HepG2 (cell line): Measurements from ENCODE around the gene MALRD1. TPM values are rescaled to one million over a fixed set of nuclear protein-coding genes. Genes with fewer than 3 reads are reported as not detected.

Source experiments
- ATAC-seq: fragments of 200-7000 bp; cut with Tn5 transposase; 3 replicates; pipeline ENCODE4 v1.9.1; 2020; ENCODE audit warnings: mild to moderate bottlenecking, moderate library complexity
- BruUV-seq: library from RNA; stranded (reverse); fragments of 400-500 nt; replicated peaks from 2 replicates; lab custom pipeline; 2021; lab: Mats Ljungman, UMichigan
- CTCF ChIA-PET: fragments of 300-600 bp; formaldehyde crosslinking; extraction: SDS; loops from one replicate; lab custom pipeline; 2021; ENCODE audit warnings: low total read pairs, inconsistent platforms, low intra/inter-chr PET ratio; lab: Yijun Ruan, JAX
- POLR2A ChIA-PET: fragments of 350-600 bp; sonication (Branson Sonifier 250); formaldehyde crosslinking; loops from one replicate; lab custom pipeline; 2020; ENCODE audit warnings: antibody characterized with exemption, inconsistent platforms; lab: Yijun Ruan, JAX
- DNase-seq: peaks from one replicate; pipeline ENCODE4 v3.0.0-alpha.2; 2015; ENCODE audit warnings: low spot score
- FAIRE-seq: peaks from 3 replicates; lab custom pipeline; 2011; peaks lifted over from hg19 to GRCh38; lab: Jason Lieb, UNC
- H2AFZ ChIP-seq: one replicate; pipeline ENCODE4 v1.6.1; 2011; ENCODE audit warnings: low read length, inconsistent platforms
- H3K27ac ChIP-seq: fragments of 300-600 bp; 3 replicates; pipeline ENCODE4 v1.8.0; 2011; ENCODE audit warnings: mixed run types, mild to moderate bottlenecking, mixed read lengths, low read length, inconsistent platforms; ENCODE audit not compliant: insufficient read depth; ENCODE audit errors: extremely low read length
- H3K27me3 ChIP-seq, 2 experiments: fragments of 200-600 bp in 1 of 2; 2 replicates in 1 of 2; 3 replicates in 1 of 2; pipeline versions ENCODE4 v1.6.0 to v1.8.0; 2011; ENCODE audit warnings: low read length in 2 of 2, mild to moderate bottlenecking in 2 of 2, moderate library complexity in 2 of 2, inconsistent platforms in 1 of 2; ENCODE audit not compliant: insufficient read depth in 2 of 2, control insufficient read depth in 1 of 2
- H3K36me3 ChIP-seq, 2 experiments: fragments of 200-600 bp in 1 of 2; replicated peaks in 1 of 2; 2 replicates in 1 of 2; 3 replicates in 1 of 2; pipeline versions ENCODE4 v1.5.1 to v1.8.0; 2011; ENCODE audit warnings: low read length in 2 of 2, inconsistent platforms in 1 of 2; ENCODE audit not compliant: insufficient read depth in 2 of 2, control insufficient read depth in 1 of 2
- H3K4me1 ChIP-seq: 2 replicates; pipeline ENCODE4 v1.5.1; 2012; ENCODE audit warnings: low read length, inconsistent platforms; ENCODE audit not compliant: insufficient read depth
- H3K4me2 ChIP-seq: 2 replicates; pipeline ENCODE4 v1.6.0; 2011; ENCODE audit warnings: low read depth, low read length, inconsistent platforms
- H3K4me3 ChIP-seq, 3 experiments: fragments of 200-600 bp in 1 of 3; sonication (generic), shearing (Covaris generic) in 1 of 3; replicated peaks in 1 of 3; 2 replicates each; pipeline ENCODE4 v1.5.1; 2011 to 2016; ENCODE audit warnings: low read length in 3 of 3, inconsistent platforms in 2 of 3, low read depth in 2 of 3, mild to moderate bottlenecking in 2 of 3, control low read depth in 1 of 3, mixed read lengths in 1 of 3; ENCODE audit not compliant: insufficient read depth in 1 of 3
- H3K79me2 ChIP-seq: one replicate; pipeline ENCODE4 v1.6.1; 2011; ENCODE audit warnings: low read length, inconsistent platforms; ENCODE audit not compliant: insufficient read depth
- H3K9ac ChIP-seq: 2 replicates; pipeline ENCODE4 v1.6.0; 2011; ENCODE audit warnings: mild to moderate bottlenecking, low read depth, low read length, inconsistent platforms; ENCODE audit not compliant: insufficient read depth
- H3K9me3 ChIP-seq: 2 replicates; pipeline ENCODE4 v1.5.1; 2012; ENCODE audit warnings: mild to moderate bottlenecking, low read length
- H4K20me1 ChIP-seq: 2 replicates; pipeline ENCODE4 v1.6.0; 2011; ENCODE audit warnings: inconsistent platforms, mild to moderate bottlenecking, low read length, moderate library complexity; ENCODE audit not compliant: insufficient read depth
- HOXA7 ChIP-seq: sonication (generic); formaldehyde crosslinking; IDR thresholded peaks from 2 replicates; pipeline ENCODE4 v1.8.1; 2022; ENCODE audit warnings: mild to moderate bottlenecking, missing genetic modification reagents, moderate library complexity
- MAF1 ChIP-seq: sonication (generic); formaldehyde crosslinking; IDR thresholded peaks from 2 replicates; pipeline ENCODE4 v1.5.0; 2020; ENCODE audit warnings: missing genetic modification reagents, borderline replicate concordance
- NFIC ChIP-seq: IDR thresholded peaks from 2 replicates; pipeline ENCODE4 v1.6.1; 2012; ENCODE audit warnings: mild to moderate bottlenecking, low read length, inconsistent platforms
- RAD51 ChIP-seq: fragments of 450-650 bp; IDR thresholded peaks from 2 replicates; pipeline ENCODE4 v1.6.1; 2016; ENCODE audit warnings: borderline replicate concordance
- RBM39 ChIP-seq: fragments of 200-400 bp; formaldehyde crosslinking; IDR thresholded peaks from one replicate; pipeline ENCODE4 v1.6.1; 2018; ENCODE audit warnings: antibody characterized with exemption, mild to moderate bottlenecking, low read depth, low read length; ENCODE audit not compliant: poor library complexity, severe bottlenecking
- RFX5 ChIP-seq: IDR thresholded peaks from 2 replicates; pipeline ENCODE4 v1.6.1; 2011; ENCODE audit warnings: low read depth, low read length, improper control_type of control experiment
- SALL1 ChIP-seq: sonication (generic); formaldehyde crosslinking; IDR thresholded peaks from 2 replicates; pipeline ENCODE4 v1.8.0; 2022; ENCODE audit warnings: mild to moderate bottlenecking, missing genetic modification reagents
- ZBTB20 ChIP-seq: sonication (generic); formaldehyde crosslinking; IDR thresholded peaks from 2 replicates; pipeline ENCODE4 v1.8.1; 2023; ENCODE audit warnings: missing genetic modification reagents, low read depth, mild to moderate bottlenecking, borderline replicate concordance
- ZNF556 ChIP-seq: sonication (generic); formaldehyde crosslinking; IDR thresholded peaks from 2 replicates; pipeline ENCODE4 v1.4.0; 2020; ENCODE audit warnings: mild to moderate bottlenecking, missing genetic modification reagents, borderline replicate concordance
- ZNF598 ChIP-seq: sonication (generic); formaldehyde crosslinking; IDR thresholded peaks from 2 replicates; pipeline ENCODE4 v1.5.1; 2020; ENCODE audit warnings: mild to moderate bottlenecking, missing genetic modification reagents, borderline replicate concordance
- WGBS: methylation state at CpG from one replicate; pipeline ENCODE4 v1.1.6; 2017; ENCODE audit warnings: low lambda C conversion rate; 5-methylcytosine and 5-hydroxymethylcytosine counted together
- in situ Hi-C: cut with HindIII; loops from 2 replicates; pipeline ENCODE4 v1.10.0; 2017; ENCODE audit warnings: low pct_unique_long_range_greater_than_20kb; ENCODE audit not compliant: extremely low pct_ligation_motif_present
- intact Hi-C: fragments of 100-400 bp; cut with micrococcal nuclease; formaldehyde crosslinking; loops from one replicate; pipeline ENCODE4 v1.10.0; 2022; ENCODE audit not compliant: unreplicated experiment
- polyA plus RNA-seq, 8 experiments: library from polyadenylated mRNA; depleted of rRNA in 3 of 8; stranded (reverse) in 7 of 8; unstranded in 1 of 8; fragments of >200 nt; fragmentation: Illumina TruSeq in 4 of 8; extraction: Trizol in 4 of 8; gene quantifications; 2 replicates each; pipeline versions ENCODE4 v1.2.1 to v1.2.3, GENCODE V29; 2011 to 2016; ENCODE audit warnings: low read depth in 4 of 8, missing spikeins in 1 of 8, mixed read lengths in 1 of 8; ENCODE audit not compliant: insufficient read depth in 1 of 8
- total RNA-seq, 5 experiments: library from RNA; depleted of rRNA; stranded (reverse); fragments of >200 nt; fragmentation: Illumina TruSeq; extraction: Trizol; gene quantifications; 2 replicates each; pipeline ENCODE4 v1.2.3, GENCODE V29; 2016; ENCODE audit warnings: low read depth in 1 of 5
- TF ChIP-seq, protein P1 (sequence below): fragments of 450-650 bp; IDR thresholded peaks from 2 replicates; pipeline ENCODE4 v1.6.1; 2017
- TF ChIP-seq, protein P2 (sequence below): sonication (generic); formaldehyde crosslinking; IDR thresholded peaks from 2 replicates; pipeline ENCODE4 v1.4.0; 2020; ENCODE audit warnings: missing genetic modification reagents

The MALRD1 gene
- total and polyA plus RNA-seq, 2 of the 13 experiments (the other 11 are each of a cell fraction or from before 2014, with no cell fraction given) = 5.7 to 15.4 TPM

DNA sequence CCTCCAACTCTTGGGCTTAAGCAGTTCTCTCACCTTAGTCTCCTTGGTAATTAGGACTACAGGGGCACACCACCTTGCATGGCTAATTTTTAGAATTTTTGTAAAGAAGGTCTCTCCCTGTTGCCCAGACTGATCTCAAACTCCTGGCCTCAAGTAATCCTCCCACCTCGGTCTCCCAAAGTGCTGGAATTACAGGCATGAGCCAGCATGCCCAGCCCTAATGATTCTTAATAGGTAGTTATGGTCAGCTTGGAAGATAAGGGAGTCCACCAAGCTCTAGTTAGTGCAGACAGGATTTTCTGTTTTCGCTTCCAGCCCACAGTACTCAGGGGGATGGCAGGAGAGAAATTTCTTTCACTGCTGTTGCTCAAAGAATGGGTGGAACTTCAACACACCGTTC lies 639.7 kb downstream of the MALRD1 start (continued):
- no peak for TF ChIP-seq SALL1 (CRISPR knock-in tag)
- TF ChIP-seq, protein P1, sequence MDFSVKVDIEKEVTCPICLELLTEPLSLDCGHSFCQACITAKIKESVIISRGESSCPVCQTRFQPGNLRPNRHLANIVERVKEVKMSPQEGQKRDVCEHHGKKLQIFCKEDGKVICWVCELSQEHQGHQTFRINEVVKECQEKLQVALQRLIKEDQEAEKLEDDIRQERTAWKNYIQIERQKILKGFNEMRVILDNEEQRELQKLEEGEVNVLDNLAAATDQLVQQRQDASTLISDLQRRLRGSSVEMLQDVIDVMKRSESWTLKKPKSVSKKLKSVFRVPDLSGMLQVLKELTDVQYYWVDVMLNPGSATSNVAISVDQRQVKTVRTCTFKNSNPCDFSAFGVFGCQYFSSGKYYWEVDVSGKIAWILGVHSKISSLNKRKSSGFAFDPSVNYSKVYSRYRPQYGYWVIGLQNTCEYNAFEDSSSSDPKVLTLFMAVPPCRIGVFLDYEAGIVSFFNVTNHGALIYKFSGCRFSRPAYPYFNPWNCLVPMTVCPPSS = no peak
- no peak for TF ChIP-seq HOXA7 (CRISPR knock-in tag)
- no peak for TF ChIP-seq ZNF598 (CRISPR knock-in tag)
- TF ChIP-seq MAF1 (CRISPR knock-in tag) = no peak
- TF ChIP-seq NFIC = no peak
- TF ChIP-seq RBM39 = no peak
- TF ChIP-seq, protein P2, sequence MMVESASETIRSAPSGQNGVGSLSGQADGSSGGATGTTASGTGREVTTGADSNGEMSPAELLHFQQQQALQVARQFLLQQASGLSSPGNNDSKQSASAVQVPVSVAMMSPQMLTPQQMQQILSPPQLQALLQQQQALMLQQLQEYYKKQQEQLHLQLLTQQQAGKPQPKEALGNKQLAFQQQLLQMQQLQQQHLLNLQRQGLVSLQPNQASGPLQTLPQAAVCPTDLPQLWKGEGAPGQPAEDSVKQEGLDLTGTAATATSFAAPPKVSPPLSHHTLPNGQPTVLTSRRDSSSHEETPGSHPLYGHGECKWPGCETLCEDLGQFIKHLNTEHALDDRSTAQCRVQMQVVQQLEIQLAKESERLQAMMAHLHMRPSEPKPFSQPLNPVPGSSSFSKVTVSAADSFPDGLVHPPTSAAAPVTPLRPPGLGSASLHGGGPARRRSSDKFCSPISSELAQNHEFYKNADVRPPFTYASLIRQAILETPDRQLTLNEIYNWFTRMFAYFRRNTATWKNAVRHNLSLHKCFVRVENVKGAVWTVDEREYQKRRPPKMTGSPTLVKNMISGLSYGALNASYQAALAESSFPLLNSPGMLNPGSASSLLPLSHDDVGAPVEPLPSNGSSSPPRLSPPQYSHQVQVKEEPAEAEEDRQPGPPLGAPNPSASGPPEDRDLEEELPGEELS (CRISPR knock-in tag) = no peak
- TF ChIP-seq ZNF556 (CRISPR knock-in tag) = no peak

DNA sequence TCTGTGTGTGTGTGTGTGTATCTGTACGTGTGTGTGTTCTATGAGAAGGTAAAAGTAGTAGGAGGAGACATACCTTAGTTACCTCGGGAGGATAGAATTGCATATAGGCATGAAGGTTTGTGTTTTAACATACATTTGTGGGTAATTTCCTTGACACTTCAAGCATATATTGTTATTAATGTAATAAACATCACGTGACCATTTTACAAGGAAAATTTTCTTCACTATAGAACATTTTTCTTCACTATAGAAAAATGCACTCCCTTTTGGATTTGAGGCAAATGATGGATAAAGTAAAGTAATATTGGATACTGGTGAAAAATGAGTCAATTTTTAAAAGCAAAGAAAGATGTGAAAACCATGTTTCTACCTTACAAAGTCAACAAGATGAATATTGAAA lies 640.6 kb downstream of the MALRD1 start:
- FAIRE-seq (no peak), ATAC-seq (no peak), DNase-seq (no peak)
- Histone ChIP-seq H4K20me1 (no peaks in the 10 kb centered on the region), H3K4me3 (no peak overlapping the region), H3K36me3 (no peaks in the 10 kb centered on the region), H2AFZ (no peak overlapping the region), H3K4me2 (no peak overlapping the region), H3K27ac (no peak overlapping the region), H3K9me3 (peaks cover 10% of the 10 kb centered on the region; the same call in 1 of the 2 replicates), H3K79me2 (no peaks in the 10 kb centered on the region), H3K27me3 (no peaks in the 10 kb centered on the region), H3K9ac (no peak overlapping the region), H3K4me1 (no peaks in the 10 kb centered on the region)
- intact Hi-C loops = no loop called here
- in situ Hi-C loops = no loop called here
- BruUV-seq = no TSS peak
- ChIA-PET CTCF (no interaction called here), POLR2A (no interaction called here)
- TF ChIP-seq RAD51 (peak; percentile 52; the same call in 1 of the 2 replicates), ZBTB20 (CRISPR knock-in tag) (no peak), RFX5 (no peak)
- 27% methylated on average over 3 of the region's 3 CpGs for WGBS
